SK-N-SH treated with all-trans-retinoic acid at 6 μM for 48 hours (cell line): ENCODE results near the gene EGFL7.

Experiments used
- BACH2 ChIP-seq: fragments of 250-450 bp; sonication (Bioruptor Pico); IDR thresholded peaks from 2 replicates; pipeline ENCODE4 v1.9.0; 2021; ENCODE audit warnings: mild to moderate bottlenecking, borderline replicate concordance
- CREB5 ChIP-seq: fragments of 250-450 bp; sonication (Bioruptor Pico); IDR thresholded peaks from 2 replicates; pipeline ENCODE4 v1.5.1; 2020; ENCODE audit warnings: low read depth, mild to moderate bottlenecking, moderate library complexity
- CSRNP3 ChIP-seq: fragments of 250-450 bp; sonication (Bioruptor Pico); IDR thresholded peaks from 2 replicates; pipeline ENCODE4 v1.5.1; 2021; ENCODE audit warnings: mild to moderate bottlenecking, moderate library complexity
- ISL1 ChIP-seq: fragments of 250-450 bp; sonication (Bioruptor Pico); IDR thresholded peaks from 2 replicates; pipeline ENCODE4 v2.1.2; 2022; ENCODE audit warnings: mild to moderate bottlenecking, moderate library complexity
- OSR1 ChIP-seq: fragments of 250-450 bp; sonication (Bioruptor Pico); IDR thresholded peaks from 2 replicates; pipeline ENCODE4 v1.8.0; 2022; ENCODE audit warnings: moderate library complexity, mild to moderate bottlenecking, inconsistent platforms
- PATZ1 ChIP-seq: fragments of 250-450 bp; sonication (Bioruptor Pico); IDR thresholded peaks from 2 replicates; pipeline ENCODE4 v1.8.0; 2020; ENCODE audit warnings: mild to moderate bottlenecking, moderate library complexity, borderline replicate concordance
- ZFP3 ChIP-seq: fragments of 250-450 bp; sonication (Bioruptor Pico); IDR thresholded peaks from 2 replicates; pipeline ENCODE4 v1.5.0; 2020; ENCODE audit warnings: mild to moderate bottlenecking, moderate library complexity
- ZFP30 ChIP-seq: fragments of 450-650 bp; formaldehyde crosslinking; IDR thresholded peaks from 2 replicates; pipeline ENCODE4 v1.5.0; 2022; ENCODE audit warnings: mild to moderate bottlenecking, moderate library complexity
- ZNF565 ChIP-seq: fragments of 450-650 bp; formaldehyde crosslinking; conservative IDR thresholded peaks from 2 replicates; pipeline ENCODE4 v1.5.0; 2020; ENCODE audit warnings: low read depth, mild to moderate bottlenecking, moderate library complexity
- ZNF70 ChIP-seq: fragments of 450-650 bp; formaldehyde crosslinking; IDR thresholded peaks from 2 replicates; pipeline ENCODE4 v1.5.0; 2020; ENCODE audit warnings: mild to moderate bottlenecking, moderate library complexity
- ZNF8 ChIP-seq: fragments of 450-650 bp; formaldehyde crosslinking; IDR thresholded peaks from 2 replicates; pipeline ENCODE4 v1.5.0; 2020; ENCODE audit warnings: mild to moderate bottlenecking, moderate library complexity

GRCh38 chr9:136621019-136621733, 41.5 kb upstream of the EGFL7 start:
- TF ChIP-seq CREB5 (CRISPR knock-in tag) = no peak
- no peak for TF ChIP-seq ZFP30
- no peak for TF ChIP-seq CSRNP3 (CRISPR knock-in tag)
- TF ChIP-seq BACH2 (CRISPR knock-in tag) = no peak
- TF ChIP-seq PATZ1 (CRISPR knock-in tag) = no peak
- TF ChIP-seq ZFP3 = no peak
- no peak for TF ChIP-seq ZNF565
- no peak for TF ChIP-seq ZNF8 (CRISPR knock-in tag)
- TF ChIP-seq ISL1 (CRISPR knock-in tag) = no peak
- no peak for TF ChIP-seq ZNF70 (CRISPR knock-in tag)
- TF ChIP-seq OSR1 (CRISPR knock-in tag) = no peak
